HG03439 (cell line): ENCODE data around the gene MLPH.
"Not testable (repeated sequence)": the region's sequence is repeated elsewhere in the genome, so short reads cannot be mapped to it uniquely, and the experiment has no call there.

Experiments
- ATAC-seq: cut with Tn5 transposase; IDR thresholded peaks from one replicate; pipeline ENCODE4 v1.9.1; 2021; ENCODE audit warnings: mild to moderate bottlenecking, moderate library complexity; ENCODE audit not compliant: unreplicated experiment

Gene MLPH

GRCh38 chr2:237456200-237456843 is 30.7 kb upstream of the MLPH start:
- ATAC-seq, result no peak

- no peak for ATAC-seq
Measured at GRCh38 chr2:237457388-237457941, 29.6 kb upstream of the MLPH start.

GRCh38 chr2:237458519-237458918 is 28.5 kb upstream of the MLPH start:
- ATAC-seq, result no peak

GRCh38 chr2:237459226-237459625 is 27.8 kb upstream of the MLPH start:
- no peak for ATAC-seq

- no peak for ATAC-seq
Measured at GRCh38 chr2:237459741-237460174, 27.3 kb upstream of the MLPH start.

GRCh38 chr2:237464757-237465391 is 22.2 kb upstream of the MLPH start:
- ATAC-seq, result no peak

- no peak for ATAC-seq
Measured at GRCh38 chr2:237465515-237466148, 21.4 kb upstream of the MLPH start.

- ATAC-seq, result no peak
Measured at GRCh38 chr2:237466211-237466610, 20.8 kb upstream of the MLPH start.

GRCh38 chr2:237467447-237468179 is 19.4 kb upstream of the MLPH start:
- no peak for ATAC-seq

GRCh38 chr2:237469410-237469809 is 17.6 kb upstream of the MLPH start:
- ATAC-seq, result not testable (repeated sequence)

- no peak for ATAC-seq
Measured at GRCh38 chr2:237469849-237470248, 17.2 kb upstream of the MLPH start.

- ATAC-seq, result no peak
Measured at GRCh38 chr2:237470914-237471313, 16.1 kb upstream of the MLPH start.

- ATAC-seq, result no peak
Measured at GRCh38 chr2:237471438-237472186, 15.4 kb upstream of the MLPH start.

- ATAC-seq, result no peak
Measured at GRCh38 chr2:237472187-237472712, 14.8 kb upstream of the MLPH start.

- no peak for ATAC-seq
Measured at GRCh38 chr2:237472909-237473877, 13.9 kb upstream of the MLPH start.

GRCh38 chr2:237473878-237474441 is 13.1 kb upstream of the MLPH start:
- ATAC-seq, result no peak

GRCh38 chr2:237474442-237474911 is 12.6 kb upstream of the MLPH start:
- no peak for ATAC-seq

- ATAC-seq, result peak; percentile 89
Measured at GRCh38 chr2:237474931-237475703, 11.9 kb upstream of the MLPH start.
